Stimulated activated naive CD4-positive, alpha-beta T cell (primary cell): ENCODE results near the gene BEAN1.

ENCODE experiments used
- DNase-seq, 6 experiments: peaks; one replicate each; lab custom pipeline; 2025; lab: John Stamatoyannopoulos, UW

Gene BEAN1

GRCh38 chr16:66419527-66419926, 7.6 kb upstream of the BEAN1 start:
- no peak for DNase-seq

- DNase-seq = no peak
Measured at GRCh38 chr16:66420396-66420795, 6.7 kb upstream of the BEAN1 start.

- DNase-seq = no peak
Measured at GRCh38 chr16:66421891-66422290, 5.2 kb upstream of the BEAN1 start.

GRCh38 chr16:66422366-66422765, 4.7 kb upstream of the BEAN1 start:
- DNase-seq = no peak

GRCh38 chr16:66423177-66423576, 3.9 kb upstream of the BEAN1 start:
- DNase-seq = no peak

GRCh38 chr16:66425651-66426050, 1.4 kb upstream of the BEAN1 start:
- no peak for DNase-seq

- peak in 1 of 6 experiments; percentile 14 for DNase-seq
Measured at GRCh38 chr16:66426112-66427035, 721 bp upstream of the BEAN1 start.

GRCh38 chr16:66427871-66428681, 981 bp downstream of the BEAN1 start:
- DNase-seq = no peak

- no peak for DNase-seq
Measured at GRCh38 chr16:66428682-66429251, 1.7 kb downstream of the BEAN1 start.

GRCh38 chr16:66429290-66429962, 2.3 kb downstream of the BEAN1 start:
- no peak for DNase-seq

GRCh38 chr16:66430214-66430613, 3.1 kb downstream of the BEAN1 start:
- no peak for DNase-seq

- DNase-seq = no peak
Measured at GRCh38 chr16:66431760-66432159, 4.7 kb downstream of the BEAN1 start.

- no peak for DNase-seq
Measured at GRCh38 chr16:66432429-66432828, 5.3 kb downstream of the BEAN1 start.

GRCh38 chr16:66434619-66435430, 7.7 kb downstream of the BEAN1 start:
- no peak for DNase-seq

GRCh38 chr16:66435896-66436295, 8.8 kb downstream of the BEAN1 start:
- DNase-seq = no peak

- no peak for DNase-seq
Measured at GRCh38 chr16:66437391-66437945, 10.4 kb downstream of the BEAN1 start.

- DNase-seq = no peak
Measured at GRCh38 chr16:66438536-66438935, 11.4 kb downstream of the BEAN1 start.

GRCh38 chr16:66439051-66439730, 12.1 kb downstream of the BEAN1 start:
- no peak for DNase-seq

- no peak for DNase-seq
Measured at GRCh38 chr16:66440271-66440802, 13.2 kb downstream of the BEAN1 start.

- DNase-seq = no peak
Measured at GRCh38 chr16:66440970-66441369, 13.9 kb downstream of the BEAN1 start.
